Uterus (tissue), 4 donors: ENCODE results near the gene NHSL1. TPM values are rescaled to one million over a fixed set of nuclear protein-coding genes. Genes with fewer than 3 reads are reported as not detected.

Source experiments
- DNase-seq, 2 donors: peaks; one replicate each; pipeline ENCODE4 v3.0.0-alpha.2; 2019 to 2020
- H3K27ac ChIP-seq, 2 donors: fragments of 200-600 bp; sonication (generic); 1 replicate in 1 of 2; 2 replicates in 1 of 2; pipeline ENCODE4 v1.5.1; 2016 to 2018
- H3K27me3 ChIP-seq, 2 donors: fragments of 200-600 bp; sonication (generic); one replicate each; pipeline ENCODE4 v1.5.1; 2018 to 2019; ENCODE audit warnings: control low read depth in 1 of 2
- H3K36me3 ChIP-seq, 2 donors: fragments of 200-600 bp; sonication (generic); one replicate each; pipeline ENCODE4 v1.5.1; 2019; ENCODE audit warnings: control low read depth in 1 of 2
- H3K4me1 ChIP-seq, 2 donors: fragments of 200-600 bp; sonication (generic); one replicate each; pipeline ENCODE4 v1.5.1; 2018 to 2019; ENCODE audit warnings: control low read depth in 1 of 2
- H3K4me3 ChIP-seq, 2 donors: fragments of 200-600 bp; sonication (generic); 1 replicate in 1 of 2; 2 replicates in 1 of 2; pipeline ENCODE4 v1.5.1; 2018 to 2019; ENCODE audit warnings: mild to moderate bottlenecking in 1 of 2
- H3K9me3 ChIP-seq, 2 donors: fragments of 200-600 bp; sonication (generic); one replicate each; pipeline ENCODE4 v1.5.1; 2019; ENCODE audit warnings: control low read depth in 1 of 2
- CTCF ChIP-seq, 4 experiments: fragments of 200-600 bp in 2 of 4; fragments of 450-650 bp in 2 of 4; sonication (generic) in 2 of 4; IDR thresholded peaks; one replicate each; pipeline ENCODE4 v1.5.1; 2016 to 2019; ENCODE audit warnings: antibody characterized with exemption in 4 of 4, mild to moderate bottlenecking in 2 of 4, moderate library complexity in 1 of 4
- POLR2A ChIP-seq, 2 donors: fragments of 450-650 bp; IDR thresholded peaks; one replicate each; pipeline ENCODE4 v1.6.1; 2016; ENCODE audit warnings: antibody characterized with exemption in 2 of 2, mild to moderate bottlenecking in 1 of 2, moderate library complexity in 1 of 2
- intact Hi-C: fragments of 100-400 bp; cut with DNase I; formaldehyde crosslinking; loops from one replicate; pipeline ENCODE4 v1.15.1; 2023; ENCODE audit warnings: low total_unique reads
- total RNA-seq, 4 donors: library from RNA; depleted of rRNA in 3 of 4; stranded (reverse); fragments of >200 nt in 3 of 4; gene quantifications; one replicate each; pipeline versions ENCODE4 v1.1.0 to v1.2.4, GENCODE V29; 2014 to 2023
- donor health status: DM: yes; HTN: yes; CAD: no.

Gene NHSL1
- total RNA-seq, 4 donors from 2014 or later: 2.8 to 30.9 (median 7.9) TPM

GRCh38 chr6:138468320-138469015, 30.8 kb downstream of the NHSL1 start:
- DNase-seq: no peak
- intact Hi-C loops: no loop called here
- H3K27me3 ChIP-seq: no peaks in the 10 kb centered on the region
- no peak overlapping the region for H3K27ac ChIP-seq
- no peaks in the 10 kb centered on the region for H3K4me1 ChIP-seq
- no peaks in the 10 kb centered on the region for H3K9me3 ChIP-seq
- TF ChIP-seq POLR2A (IDR thresholded peaks at IDR 0.05): no peak
- TF ChIP-seq CTCF (IDR thresholded peaks at IDR 0.05): no peak
- no peak overlapping the region for H3K4me3 ChIP-seq
- no peaks in the 10 kb centered on the region for H3K36me3 ChIP-seq

DNA sequence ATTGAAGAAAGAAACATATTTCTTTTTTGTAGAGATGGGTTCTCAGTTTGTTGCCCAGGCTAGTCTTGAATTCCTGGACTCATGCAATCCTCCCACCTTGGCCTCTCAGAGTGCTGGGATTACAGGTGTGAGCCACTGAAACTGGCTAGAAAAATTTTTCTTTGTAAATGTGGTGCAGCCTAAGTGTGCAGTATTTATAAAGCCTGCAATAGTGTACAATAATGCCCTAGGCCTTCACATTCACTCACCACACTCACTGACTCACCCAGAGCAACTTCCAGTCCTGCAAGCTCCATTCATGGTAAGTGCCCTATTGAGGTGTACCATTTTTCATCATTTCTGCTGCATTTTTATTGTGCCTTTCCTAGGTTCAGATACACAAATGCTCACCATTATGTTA, 31.4 kb downstream of the NHSL1 start:
- Histone ChIP-seq H3K27me3 (no peaks in the 10 kb centered on the region), H3K36me3 (no peaks in the 10 kb centered on the region), H3K4me3 (no peak overlapping the region), H3K27ac (no peak overlapping the region), H3K9me3 (no peaks in the 10 kb centered on the region), H3K4me1 (no peaks in the 10 kb centered on the region)
- no peak for TF ChIP-seq POLR2A (IDR thresholded peaks at IDR 0.05)
- DNase-seq: no peak
- intact Hi-C loops: no loop called here

GRCh38 chr6:138465007-138465645, 34.2 kb downstream of the NHSL1 start:
- H3K4me3 ChIP-seq: no peak overlapping the region
- TF ChIP-seq CTCF (IDR thresholded peaks at IDR 0.05): no peak
- TF ChIP-seq POLR2A (IDR thresholded peaks at IDR 0.05): no peak
- no peaks in the 10 kb centered on the region for H3K36me3 ChIP-seq
- DNase-seq: no peak
- intact Hi-C loops: no loop called here
- no peaks in the 10 kb centered on the region for H3K27me3 ChIP-seq
- H3K4me1 ChIP-seq: no peaks in the 10 kb centered on the region
- no peak overlapping the region for H3K27ac ChIP-seq
- H3K9me3 ChIP-seq: no peaks in the 10 kb centered on the region

- intact Hi-C loops: no loop called here
- Histone ChIP-seq H3K4me3 (no peak overlapping the region), H3K4me1 (no peaks in the 10 kb centered on the region), H3K27ac (no peak overlapping the region), H3K36me3 (no peaks in the 10 kb centered on the region), H3K9me3 (no peaks in the 10 kb centered on the region), H3K27me3 (no peaks in the 10 kb centered on the region)
- no peak for DNase-seq
- TF ChIP-seq CTCF (IDR thresholded peaks at IDR 0.05) (no peak), POLR2A (IDR thresholded peaks at IDR 0.05) (no peak)
Measured at GRCh38 chr6:138464085-138464484, 35.2 kb downstream of the NHSL1 start.

DNA sequence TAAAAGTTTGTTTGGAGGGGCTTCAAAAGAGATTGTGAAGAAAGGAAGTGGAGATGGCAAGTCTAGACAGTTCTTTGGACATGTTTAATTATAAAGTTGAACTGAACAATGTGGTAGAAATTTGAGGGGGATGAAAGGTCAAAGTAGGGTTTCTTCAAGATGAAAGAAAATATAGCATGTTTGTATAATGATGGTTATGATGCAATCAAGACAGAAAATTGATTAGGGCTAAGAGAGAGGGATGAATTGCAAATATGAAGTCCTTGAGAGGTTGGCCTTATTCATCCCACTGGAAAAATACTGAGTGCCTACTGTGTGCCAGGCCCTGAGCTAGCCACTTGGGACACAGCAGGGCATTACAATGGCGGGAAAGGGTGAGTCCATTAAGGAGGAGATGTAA, 37.6 kb downstream of the NHSL1 start:
- no peaks in the 10 kb centered on the region for H3K4me1 ChIP-seq
- no peaks in the 10 kb centered on the region for H3K27me3 ChIP-seq
- no peaks in the 10 kb centered on the region for H3K36me3 ChIP-seq
- intact Hi-C loops: no loop called here
- no peak for DNase-seq
- TF ChIP-seq CTCF (IDR thresholded peaks at IDR 0.05) (no peak), POLR2A (IDR thresholded peaks at IDR 0.05) (no peak)
- H3K27ac ChIP-seq: no peak overlapping the region
- no peak overlapping the region for H3K4me3 ChIP-seq
- H3K9me3 ChIP-seq: no peaks in the 10 kb centered on the region
